Measurements from ENCODE around the gene DLL3. TPM values are rescaled to one million over a fixed set of nuclear protein-coding genes. Genes with fewer than 3 reads are reported as not detected.
"Not testable (repeated sequence)": the region's sequence is repeated elsewhere in the genome, so short reads cannot be mapped to it uniquely, and the experiment has no call there.

DLL3 gene
- not detected for total RNA-seq

GRCh38 chr19:39498798-39499642 is at the start of gene DLL3:
DLL3 (plus strand) TSS chr19:39498947; CDS start chr19:39498975, 28 bp downstream.
- Histone ChIP-seq H3K36me3 (no peaks in the 10 kb centered on the region), H3K4me3 (no peak within 1 kb of the TSS), H3K27ac (no peak within 1 kb of the TSS), H3K4me1 (peaks cover 0 to 30% (median 17%) of the 10 kb centered on the region in 3 donors), H3K27me3 (peaks cover 83% of the 10 kb centered on the region), H3K9me3 (peaks cover 0 to 6% (median 0%) of the 10 kb centered on the region in 3 donors)
- TF ChIP-seq POLR2A (IDR thresholded peaks at IDR 0.05): no peak
- TF ChIP-seq CTCF (IDR thresholded peaks at IDR 0.05): no peak
- TF ChIP-seq EP300 (IDR thresholded peaks at IDR 0.05): no peak
- TF ChIP-seq POLR2AphosphoS5 (IDR thresholded peaks at IDR 0.05): no peak
- WGBS, 2 donors (ENCODE audit: low coverage in 1 of 2): 0% methylated on average over 5 of the region's 60 CpGs; no CpG with 5 or more reads in 1 of the 2 donors
- ATAC-seq: no peak

- Histone ChIP-seq H3K4me1 (peaks cover 4 to 61% (median 21%) of the 10 kb centered on the region in 3 donors), H3K9me3 (no peaks in the 10 kb centered on the region), H3K36me3 (peaks cover 0 to 58% of the 10 kb centered on the region in 2 donors), H3K4me3 (no peak overlapping the region), H3K27me3 (no peaks in the 10 kb centered on the region), H3K27ac (no peak overlapping the region)
- TF ChIP-seq POLR2AphosphoS5 (IDR thresholded peaks at IDR 0.05) (no peak), POLR2A (IDR thresholded peaks at IDR 0.05) (no peak), EP300 (IDR thresholded peaks at IDR 0.05) (no peak), CTCF (IDR thresholded peaks at IDR 0.05) (no peak)
- 17 to 70% methylated on average over 2 to 3 of the region's 8 CpGs for WGBS, 2 donors (ENCODE audit: low coverage in 1 of 2)
- ATAC-seq: no peak
Observed at GRCh38 chr19:39449116-39449797, 49.5 kb upstream of the DLL3 start.

- H3K27ac ChIP-seq: not testable (repeated sequence)
- H3K36me3 ChIP-seq: peaks cover 0 to 72% of the 10 kb centered on the region in 2 donors
- 76% methylated on average over 4 of the region's 8 CpGs; no CpG with 5 or more reads in 1 of the 2 donors for WGBS, 2 donors (ENCODE audit: low coverage in 1 of 2)
Observed at GRCh38 chr19:39451257-39451656, 47.5 kb upstream of the DLL3 start.

GRCh38 chr19:39463403-39463802 is 35.3 kb upstream of the DLL3 start:
- Histone ChIP-seq H3K27me3 (no peaks in the 10 kb centered on the region), H3K4me3 (no peak overlapping the region), H3K9me3 (no peaks in the 10 kb centered on the region), H3K4me1 (no peaks in the 10 kb centered on the region), H3K27ac (no peak overlapping the region), H3K36me3 (peaks cover 0 to 95% of the 10 kb centered on the region in 2 donors)
- TF ChIP-seq EP300 (IDR thresholded peaks at IDR 0.05): no peak
- no peak for TF ChIP-seq POLR2A (IDR thresholded peaks at IDR 0.05)
- TF ChIP-seq CTCF (IDR thresholded peaks at IDR 0.05): no peak
- no peak for TF ChIP-seq POLR2AphosphoS5 (IDR thresholded peaks at IDR 0.05)
- no peak for ATAC-seq
- 66 to 83% methylated on average over 3 of the region's 3 CpGs for WGBS, 2 donors (ENCODE audit: low coverage in 1 of 2)

More at GRCh38 chr19:39451257-39451656, 47.5 kb upstream of the DLL3 start:
- not testable (repeated sequence) for H3K27me3 ChIP-seq, ATAC-seq, H3K9me3 ChIP-seq, H3K4me3 ChIP-seq
- peaks cover 3 to 52% (median 17%) of the 10 kb centered on the region in 3 donors for H3K4me1 ChIP-seq

GRCh38 chr19:39465956-39466747 is 32.6 kb upstream of the DLL3 start:
- Histone ChIP-seq H3K4me1 (no peaks in the 10 kb centered on the region), H3K4me3 (no peak overlapping the region), H3K27ac (no peak overlapping the region), H3K27me3 (no peaks in the 10 kb centered on the region), H3K9me3 (no peaks in the 10 kb centered on the region), H3K36me3 (peaks cover 0 to 95% of the 10 kb centered on the region in 2 donors)
- no peak for ATAC-seq
- TF ChIP-seq CTCF (IDR thresholded peaks at IDR 0.05): no peak
- TF ChIP-seq EP300 (IDR thresholded peaks at IDR 0.05): no peak
- TF ChIP-seq POLR2AphosphoS5 (IDR thresholded peaks at IDR 0.05): no peak
- no peak for TF ChIP-seq POLR2A (IDR thresholded peaks at IDR 0.05)
- 87 to 90% methylated on average over 9 to 11 of the region's 18 CpGs for WGBS, 2 donors (ENCODE audit: low coverage in 1 of 2)
